ENCODE measurements around the gene WNT4. TPM values are rescaled to one million over a fixed set of nuclear protein-coding genes. Genes with fewer than 3 reads are reported as not detected.

Gene WNT4
- total RNA-seq, 2 donors from 2014 or later = 3.0 to 3.4 TPM

GRCh38 chr1:22104865-22105437 is 37.9 kb downstream of the WNT4 start:
- WGBS = 93% methylated on average over 6 of the region's 6 CpGs
- intact Hi-C loops (cut with DNase I) = loop anchor here (5.0 to 10.0 kb wide), 2 partner anchors 172 to 540 kb away; partner anchors contain the start of gene C1QC

GRCh38 chr1:22104094-22104493 is 38.8 kb downstream of the WNT4 start:
- WGBS = 81% methylated on average over 6 of the region's 6 CpGs
- intact Hi-C loops (cut with DNase I) = loop anchor here (10.0 kb wide), 1 partner anchor 541 kb away; the partner anchor contains the start of gene C1QC

More at GRCh38 chr1:22104865-22105437, 37.9 kb downstream of the WNT4 start:
- H3K27me3 ChIP-seq (replicated peaks; ENCODE audit: insufficient read depth) = no peaks in the 10 kb centered on the region
- H3K4me3 ChIP-seq = no peak overlapping the region
- H3K27ac ChIP-seq = no peak overlapping the region
- DNase-seq (ENCODE audit: low spot score) = no peak
- TF ChIP-seq CTCF (IDR thresholded peaks at IDR 0.05) (no peak), POLR2A (IDR thresholded peaks at IDR 0.05) (no peak), POLR2AphosphoS5 (IDR thresholded peaks at IDR 0.05) (no peak)
- no peaks in the 10 kb centered on the region for H3K36me3 ChIP-seq
- no peaks in the 10 kb centered on the region for H3K4me1 ChIP-seq (replicated peaks)
- H3K9me3 ChIP-seq = no peaks in the 10 kb centered on the region

GRCh38 chr1:22102746-22103145 is 40.2 kb downstream of the WNT4 start:
- WGBS = 47% methylated on average over 3 of the region's 3 CpGs
- no peak for TF ChIP-seq CTCF (IDR thresholded peaks at IDR 0.05)
- no peak for TF ChIP-seq POLR2A (IDR thresholded peaks at IDR 0.05)
- TF ChIP-seq POLR2AphosphoS5 (IDR thresholded peaks at IDR 0.05) = no peak
- no peaks in the 10 kb centered on the region for H3K36me3 ChIP-seq
- H3K4me3 ChIP-seq = no peak overlapping the region
- intact Hi-C loops (cut with DNase I) = loop anchor here (10.0 kb wide), 1 partner anchor 542 kb away; the partner anchor contains the start of gene C1QC
- no peak for DNase-seq (ENCODE audit: low spot score)
- H3K27ac ChIP-seq = no peak overlapping the region
- no peaks in the 10 kb centered on the region for H3K4me1 ChIP-seq (replicated peaks)
- no peaks in the 10 kb centered on the region for H3K9me3 ChIP-seq
- no peaks in the 10 kb centered on the region for H3K27me3 ChIP-seq (replicated peaks; ENCODE audit: insufficient read depth)

More at GRCh38 chr1:22104094-22104493, 38.8 kb downstream of the WNT4 start:
- H3K36me3 ChIP-seq = no peaks in the 10 kb centered on the region
- no peaks in the 10 kb centered on the region for H3K27me3 ChIP-seq (replicated peaks; ENCODE audit: insufficient read depth)
- no peak overlapping the region for H3K4me3 ChIP-seq
- no peak for TF ChIP-seq CTCF (IDR thresholded peaks at IDR 0.05)
- TF ChIP-seq POLR2AphosphoS5 (IDR thresholded peaks at IDR 0.05) = no peak
- TF ChIP-seq POLR2A (IDR thresholded peaks at IDR 0.05) = no peak
- no peaks in the 10 kb centered on the region for H3K4me1 ChIP-seq (replicated peaks)
- no peak overlapping the region for H3K27ac ChIP-seq
- no peaks in the 10 kb centered on the region for H3K9me3 ChIP-seq
- DNase-seq (ENCODE audit: low spot score) = no peak

- Histone ChIP-seq H3K27me3 (replicated peaks; ENCODE audit: insufficient read depth) (no peaks in the 10 kb centered on the region), H3K27ac (no peak overlapping the region), H3K4me1 (replicated peaks) (no peaks in the 10 kb centered on the region), H3K9me3 (no peaks in the 10 kb centered on the region), H3K36me3 (no peaks in the 10 kb centered on the region), H3K4me3 (no peak overlapping the region)
- TF ChIP-seq POLR2AphosphoS5 (IDR thresholded peaks at IDR 0.05) (no peak), CTCF (IDR thresholded peaks at IDR 0.05) (no peak), POLR2A (IDR thresholded peaks at IDR 0.05) (no peak)
- intact Hi-C loops (cut with DNase I) = loop anchor here (10.0 kb wide), 1 partner anchor 543 kb away; the partner anchor contains the start of gene C1QC
- no peak for DNase-seq (ENCODE audit: low spot score)
- WGBS = 85% methylated on average over 8 of the region's 8 CpGs
Measured at GRCh38 chr1:22101995-22102394, 40.9 kb downstream of the WNT4 start.

GRCh38 chr1:22101199-22101598 is 41.7 kb downstream of the WNT4 start:
- TF ChIP-seq POLR2A (IDR thresholded peaks at IDR 0.05) = no peak
- no peak for TF ChIP-seq CTCF (IDR thresholded peaks at IDR 0.05)
- TF ChIP-seq POLR2AphosphoS5 (IDR thresholded peaks at IDR 0.05) = no peak
- WGBS = 38% methylated on average over 1 of the region's 1 CpG
- Histone ChIP-seq H3K36me3 (no peaks in the 10 kb centered on the region), H3K4me3 (no peak overlapping the region), H3K27me3 (replicated peaks; ENCODE audit: insufficient read depth) (no peaks in the 10 kb centered on the region), H3K27ac (no peak overlapping the region), H3K9me3 (no peaks in the 10 kb centered on the region), H3K4me1 (replicated peaks) (no peaks in the 10 kb centered on the region)
- DNase-seq (ENCODE audit: low spot score) = no peak
- intact Hi-C loops (cut with DNase I) = loop anchor here (10.0 kb wide), 1 partner anchor 544 kb away; the partner anchor contains the start of gene C1QC

Measured in prostate gland (tissue), 2 donors.